Measurements from ENCODE around the gene GLIS1. TPM values are rescaled to one million over a fixed set of nuclear protein-coding genes. Genes with fewer than 3 reads are reported as not detected.

The GLIS1 gene
- total and polyA plus RNA-seq, 2 experiments from 2014 or later: 0.77 to 0.95 TPM

GRCh38 chr1:53628286-53628955 is 110.5 kb downstream of the GLIS1 start:
- H3K4me1 ChIP-seq (ENCODE audit: low read depth): no peaks in the 10 kb centered on the region
- no peak for TF ChIP-seq CTCF (IDR thresholded peaks at IDR 0.05; ENCODE audit: low read depth, low read length)
- DNase-seq (ENCODE audit: low read depth in 1 of 2, low spot score in 1 of 2): no peak
- H3K9me3 ChIP-seq (ENCODE audit: low read depth): no peaks in the 10 kb centered on the region
- no peaks in the 10 kb centered on the region for H3K36me3 ChIP-seq
- H3K4me3 ChIP-seq: no peak overlapping the region
- H3K27ac ChIP-seq: no peak overlapping the region
- no peaks in the 10 kb centered on the region for H3K27me3 ChIP-seq

DNA sequence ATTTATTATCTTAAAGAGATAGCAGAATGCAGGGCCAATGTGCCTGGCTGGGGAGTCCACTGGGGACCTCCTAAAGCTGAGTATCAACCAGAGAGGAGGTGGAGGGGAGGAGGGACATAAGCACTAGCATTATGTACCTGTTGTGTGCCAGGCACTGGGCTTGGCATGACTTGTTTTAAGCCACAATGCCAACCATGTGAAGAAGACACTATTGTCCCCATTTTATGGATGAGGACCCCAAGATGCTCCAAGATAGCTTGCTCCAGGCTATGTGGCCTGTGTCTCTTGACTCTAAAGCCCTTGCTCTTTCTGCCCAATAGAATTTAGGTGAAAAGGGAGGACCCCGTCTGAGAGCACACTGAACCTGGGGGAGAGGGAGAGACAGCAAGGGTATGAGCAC is 111.3 kb downstream of the GLIS1 start:
- Histone ChIP-seq H3K9me3 (ENCODE audit: low read depth) (no peaks in the 10 kb centered on the region), H3K36me3 (no peaks in the 10 kb centered on the region), H3K27ac (no peak overlapping the region), H3K4me1 (ENCODE audit: low read depth) (no peaks in the 10 kb centered on the region), H3K27me3 (no peaks in the 10 kb centered on the region), H3K4me3 (no peak overlapping the region)
- no peak for DNase-seq (ENCODE audit: low read depth in 1 of 2, low spot score in 1 of 2)
- TF ChIP-seq CTCF (IDR thresholded peaks at IDR 0.05; ENCODE audit: low read depth, low read length): no peak

GRCh38 chr1:53627031-53627430 is 111.9 kb downstream of the GLIS1 start:
- no peaks in the 10 kb centered on the region for H3K4me1 ChIP-seq (ENCODE audit: low read depth)
- TF ChIP-seq CTCF (IDR thresholded peaks at IDR 0.05; ENCODE audit: low read depth, low read length): no peak
- no peaks in the 10 kb centered on the region for H3K27me3 ChIP-seq
- no peak overlapping the region for H3K4me3 ChIP-seq
- no peak overlapping the region for H3K27ac ChIP-seq
- no peaks in the 10 kb centered on the region for H3K9me3 ChIP-seq (ENCODE audit: low read depth)
- H3K36me3 ChIP-seq: no peaks in the 10 kb centered on the region
- DNase-seq (ENCODE audit: low read depth in 1 of 2, low spot score in 1 of 2): no peak

- DNase-seq (ENCODE audit: low read depth in 1 of 2, low spot score in 1 of 2): no peak
- TF ChIP-seq CTCF (IDR thresholded peaks at IDR 0.05; ENCODE audit: low read depth, low read length): no peak
- H3K27me3 ChIP-seq: no peaks in the 10 kb centered on the region
- H3K27ac ChIP-seq: no peak overlapping the region
- no peaks in the 10 kb centered on the region for H3K36me3 ChIP-seq
- no peak overlapping the region for H3K4me3 ChIP-seq
- no peaks in the 10 kb centered on the region for H3K4me1 ChIP-seq (ENCODE audit: low read depth)
- no peaks in the 10 kb centered on the region for H3K9me3 ChIP-seq (ENCODE audit: low read depth)
Measured at GRCh38 chr1:53626616-53627015, 112.3 kb downstream of the GLIS1 start.

DNA sequence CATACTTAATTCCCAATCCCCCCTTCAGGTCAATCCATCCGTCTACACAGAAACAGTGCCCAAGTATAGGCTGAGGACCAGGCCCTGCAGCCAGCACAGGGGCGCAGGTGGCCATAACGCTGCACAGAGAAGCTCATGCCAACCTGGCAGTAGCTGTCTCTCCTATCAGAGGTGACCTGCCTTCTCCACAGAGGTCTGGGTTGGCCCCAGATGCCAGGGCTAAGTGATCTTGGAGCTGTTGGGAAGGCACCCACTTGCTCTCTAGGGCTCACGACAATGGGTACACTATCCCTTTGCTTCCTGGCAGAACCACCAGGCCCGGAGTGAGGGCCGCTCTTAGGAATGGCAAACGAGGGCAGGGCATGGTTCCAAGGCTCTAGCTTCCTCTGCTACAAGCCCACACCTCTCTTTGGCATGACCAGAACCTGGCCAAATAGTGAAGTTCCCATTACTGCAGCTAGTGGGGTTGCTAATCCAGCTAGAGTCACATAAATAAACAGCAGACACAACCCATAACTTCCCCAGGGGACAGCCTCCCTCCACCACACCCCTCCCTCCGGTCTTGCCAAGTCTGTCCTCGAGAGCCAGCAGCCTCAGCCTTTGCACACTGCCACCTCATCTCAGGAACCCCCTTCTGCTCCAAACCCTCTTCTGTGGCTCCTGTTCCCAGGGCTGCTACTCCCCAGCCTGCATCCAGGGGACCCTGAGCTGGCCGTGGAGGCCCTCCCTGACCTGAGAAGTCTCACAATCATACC is 113.0 kb downstream of the GLIS1 start:
- Histone ChIP-seq H3K9me3 (ENCODE audit: low read depth) (no peaks in the 10 kb centered on the region), H3K4me1 (ENCODE audit: low read depth) (no peaks in the 10 kb centered on the region), H3K4me3 (no peak overlapping the region), H3K36me3 (no peaks in the 10 kb centered on the region), H3K27ac (no peak overlapping the region), H3K27me3 (no peaks in the 10 kb centered on the region)
- DNase-seq (ENCODE audit: low read depth in 1 of 2, low spot score in 1 of 2): no peak
- TF ChIP-seq CTCF (IDR thresholded peaks at IDR 0.05; ENCODE audit: low read depth, low read length): no peak

All from cardiac muscle cell (in vitro differentiated cells and primary cell).